COLO668 (cell line): Measurements from ENCODE around the gene SMPD3.

Source experiments
- DNase-seq: peaks from one replicate; lab custom pipeline; 2025; ENCODE audit not compliant: unreplicated experiment; lab: John Stamatoyannopoulos, UW

The SMPD3 gene

GRCh38 chr16:68371706-68372380 is 76.5 kb downstream of the SMPD3 start:
- DNase-seq, result no peak

- no peak for DNase-seq
These were observed 77.0 kb downstream of the SMPD3 start for GRCh38 chr16:68371276-68371651.

DNA sequence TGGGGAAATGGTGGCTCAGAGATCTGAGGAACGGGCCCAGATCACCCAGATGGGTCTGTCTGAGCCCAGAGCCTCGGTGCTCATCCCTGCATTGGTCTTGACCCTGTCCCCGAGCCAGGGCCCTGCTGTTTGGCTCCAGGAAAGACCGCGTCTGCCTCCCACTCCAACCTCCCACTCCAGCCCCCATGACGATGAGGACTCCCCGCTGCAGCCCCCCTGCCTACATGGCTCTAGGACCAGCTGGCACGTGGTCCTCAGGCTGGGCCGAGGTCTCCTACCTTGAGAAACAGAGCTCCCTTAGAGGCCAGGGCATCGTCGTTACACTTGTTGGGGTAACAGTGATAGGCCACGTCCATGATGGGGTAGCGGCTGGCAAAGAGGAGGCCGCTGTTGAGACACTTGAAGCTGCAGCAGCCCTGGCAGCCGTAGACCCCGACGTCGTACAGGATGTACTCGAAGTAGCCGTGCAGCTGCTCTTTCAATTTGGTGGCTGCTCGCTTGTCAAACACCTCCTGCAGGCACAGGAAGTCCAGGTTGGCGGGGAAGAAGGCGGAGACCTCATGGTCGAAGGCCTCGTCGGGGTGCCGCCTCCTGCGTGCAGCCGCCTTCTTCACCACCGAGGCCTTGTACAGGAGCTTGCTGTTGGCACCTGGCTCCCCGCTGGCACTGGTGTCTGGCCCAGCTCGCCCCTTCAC is 77.6 kb downstream of the SMPD3 start:
- DNase-seq, result peak; percentile 54

- peak; percentile 14 for DNase-seq
These were observed 78.4 kb downstream of the SMPD3 start for GRCh38 chr16:68369697-68370580.

DNA sequence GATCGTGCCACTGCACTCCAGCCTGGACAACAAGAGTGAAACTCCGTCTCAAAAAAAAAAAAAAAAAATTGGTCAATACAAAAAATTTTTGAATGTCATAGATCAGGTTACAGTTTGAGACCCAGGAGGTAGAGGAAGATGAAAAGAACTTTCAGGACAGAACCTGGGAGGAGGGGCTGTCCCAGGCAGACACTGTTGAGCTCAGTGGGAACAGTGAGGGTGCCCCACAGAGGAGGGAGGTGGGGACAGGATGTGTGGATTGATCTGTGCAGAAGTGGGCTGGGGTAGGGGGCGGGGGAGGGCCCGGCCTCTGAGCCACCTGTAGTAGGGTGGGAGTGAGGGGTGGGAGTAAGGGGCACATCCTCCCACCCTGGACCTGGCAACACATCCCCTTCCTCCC is 79.1 kb downstream of the SMPD3 start:
- DNase-seq, result no peak

GRCh38 chr16:68368301-68368888 is 79.9 kb downstream of the SMPD3 start:
- DNase-seq, result no peak

DNA sequence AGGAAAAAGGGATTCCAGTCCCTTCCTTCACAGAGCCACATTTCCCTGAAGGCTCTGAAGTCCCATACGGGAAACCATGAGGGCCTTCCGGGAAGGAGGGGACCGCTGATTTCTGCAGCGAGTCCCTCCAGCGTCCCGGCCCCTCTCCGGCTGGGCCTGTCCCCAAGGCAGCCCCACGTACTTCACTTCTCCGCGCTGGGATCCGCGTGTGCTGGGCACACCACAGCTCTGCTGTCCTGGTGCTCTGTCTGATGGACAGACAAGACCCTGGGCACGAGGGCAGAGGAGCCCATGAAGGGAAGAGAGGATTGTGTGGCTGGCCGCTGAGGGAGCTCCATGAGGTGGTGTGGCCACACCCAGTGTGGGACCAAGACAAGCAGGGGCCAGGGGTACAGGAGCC is 80.4 kb downstream of the SMPD3 start:
- DNase-seq, result no peak

DNA sequence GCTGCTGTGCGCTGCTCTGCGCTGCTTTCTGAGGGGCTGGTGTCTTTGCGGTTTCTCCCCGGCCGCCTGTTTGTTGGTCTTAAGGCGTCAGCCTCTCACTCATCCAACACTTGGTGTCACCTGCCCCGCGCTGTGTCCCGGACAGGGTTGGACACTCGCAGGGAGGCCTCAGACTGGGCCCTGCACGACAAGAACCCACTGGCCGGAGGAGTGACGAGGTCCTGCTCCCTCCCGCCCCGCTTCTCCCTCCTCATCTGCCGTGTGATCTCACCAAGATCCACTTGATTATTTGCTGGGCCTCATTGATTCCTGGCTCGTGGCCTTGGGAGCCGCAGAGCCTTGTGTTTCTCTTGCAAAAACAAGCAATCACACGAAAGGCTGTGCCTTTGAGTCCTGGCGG is 80.9 kb downstream of the SMPD3 start:
- DNase-seq, result no peak

- peak; percentile 61 for DNase-seq
These were observed 81.3 kb downstream of the SMPD3 start for GRCh38 chr16:68367030-68367429.

DNA sequence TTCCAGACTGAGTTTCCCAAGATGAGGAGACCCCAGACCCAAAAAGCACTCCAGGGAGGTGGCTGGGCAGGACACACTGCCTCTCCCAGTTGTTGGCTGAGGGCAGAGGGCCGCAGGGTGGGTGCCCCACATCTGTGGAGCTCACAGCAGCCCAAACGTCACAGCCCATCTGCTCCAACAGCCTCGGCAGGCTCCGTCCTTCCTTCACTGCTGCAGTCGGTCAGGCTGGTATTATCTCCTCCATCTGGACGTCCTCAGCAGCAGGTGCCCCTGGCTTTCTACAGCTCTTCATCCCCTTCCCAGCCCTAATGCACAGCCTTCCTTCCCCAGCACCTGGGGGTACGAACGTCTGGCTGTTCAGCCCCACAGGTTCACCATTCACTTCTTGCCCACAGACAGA is 82.2 kb downstream of the SMPD3 start:
- no peak for DNase-seq

DNA sequence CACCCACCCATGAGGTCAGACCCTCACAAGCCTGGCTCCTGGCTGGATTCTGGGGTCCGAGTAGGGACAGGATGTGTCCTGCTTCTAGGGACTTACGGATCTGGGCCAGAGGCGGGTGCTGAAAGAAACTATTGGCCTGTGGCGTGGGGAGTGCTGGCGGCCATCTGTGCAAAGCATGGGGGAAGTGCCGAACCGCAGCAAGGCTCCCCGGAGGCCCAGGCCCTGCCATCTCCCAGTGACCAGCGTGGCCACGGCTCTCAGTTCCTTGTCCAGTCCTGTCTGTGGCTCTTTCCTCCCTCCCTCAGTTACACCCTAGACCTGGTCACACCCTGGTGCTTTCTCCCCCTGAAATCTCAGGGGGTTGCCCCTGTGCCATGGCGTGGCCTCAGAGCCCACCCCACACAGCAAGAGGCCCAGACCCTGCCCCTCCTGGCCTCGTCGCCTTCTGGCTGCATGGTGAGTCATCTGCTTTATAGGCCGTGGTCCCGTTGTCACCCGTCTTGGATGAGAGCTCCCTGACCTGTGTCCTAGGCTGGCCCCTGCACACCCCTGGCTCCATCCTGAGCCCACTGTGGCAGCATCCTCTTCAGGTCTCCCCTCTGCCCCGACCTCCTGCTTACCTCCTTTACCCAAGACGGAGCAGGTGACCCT is 83.0 kb downstream of the SMPD3 start:
- no peak for DNase-seq

GRCh38 chr16:68364561-68364998 is 83.7 kb downstream of the SMPD3 start:
- no peak for DNase-seq

DNA sequence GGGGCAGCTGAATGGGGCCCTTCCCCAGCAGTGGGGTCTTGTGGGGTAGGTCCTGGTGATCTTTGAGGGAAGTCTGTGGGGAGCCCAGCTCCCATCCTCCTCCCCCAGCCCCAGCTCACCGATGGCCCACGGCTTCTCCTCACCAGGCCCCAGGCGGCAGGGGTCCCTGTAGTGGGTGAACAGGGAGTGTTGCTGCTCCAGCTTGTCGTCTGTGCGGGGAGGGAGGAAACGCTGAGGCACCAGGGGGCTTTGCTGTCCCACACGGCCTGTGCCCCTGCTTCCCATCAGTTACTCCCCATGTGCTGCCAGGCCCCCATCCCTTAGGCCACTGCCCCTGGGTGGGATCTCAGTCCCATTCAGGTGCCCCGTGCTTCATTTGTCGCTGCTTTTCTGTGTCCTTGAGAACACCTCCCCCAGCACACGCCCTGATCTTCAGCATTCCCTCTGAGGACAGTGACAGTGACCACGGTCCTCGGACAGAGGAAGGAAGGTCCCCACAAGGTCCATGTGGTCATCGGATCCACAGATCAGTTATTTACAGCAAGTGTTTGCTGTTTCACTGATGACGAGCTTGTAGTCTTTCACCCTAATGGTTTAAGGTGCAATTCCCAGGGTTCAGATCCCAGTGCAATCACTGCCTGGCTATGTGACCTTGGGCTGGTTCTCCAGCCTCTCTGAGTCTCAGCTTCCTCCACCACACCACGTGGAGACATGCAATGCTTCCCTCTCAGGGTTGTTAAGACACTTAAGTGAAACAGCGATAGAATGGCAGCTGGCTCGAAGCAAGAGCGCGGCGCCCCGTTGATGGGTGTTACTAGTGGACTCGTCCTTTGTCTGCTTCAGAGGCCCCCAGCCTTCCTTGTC is 84.4 kb downstream of the SMPD3 start:
- no peak for DNase-seq

GRCh38 chr16:68362947-68363657 is 85.2 kb downstream of the SMPD3 start:
- no peak for DNase-seq

DNA sequence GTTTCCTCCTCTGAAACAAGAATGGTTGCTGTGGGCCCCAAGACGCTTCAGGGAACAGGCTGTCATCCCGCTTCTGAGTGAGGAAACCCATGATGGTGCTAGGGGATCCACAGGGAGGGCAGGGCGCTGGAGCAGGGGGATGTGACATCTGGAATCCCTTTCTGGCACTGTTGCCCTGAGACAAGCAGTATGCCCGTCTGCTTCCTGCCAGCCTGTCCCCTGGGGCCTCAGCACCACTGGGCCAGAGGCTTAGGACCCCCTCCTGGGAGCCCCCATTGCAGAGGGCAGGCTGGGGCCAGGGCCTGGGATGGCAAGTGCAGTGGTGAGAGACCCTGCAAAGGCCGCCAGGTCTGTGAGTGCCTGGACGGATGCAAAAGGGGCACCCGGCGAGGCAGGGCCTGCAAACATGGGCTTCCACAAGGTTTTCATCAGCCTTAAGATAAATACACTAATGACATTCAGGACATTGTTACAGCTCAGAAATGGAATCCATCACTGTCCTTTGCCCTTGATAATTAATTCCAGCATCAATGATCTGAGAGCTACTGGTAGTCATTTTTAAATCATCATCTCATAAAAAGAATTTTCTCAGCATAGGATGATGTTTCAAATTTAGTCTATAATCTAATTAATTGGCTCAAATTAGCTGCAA is 85.9 kb downstream of the SMPD3 start:
- DNase-seq, result no peak

DNA sequence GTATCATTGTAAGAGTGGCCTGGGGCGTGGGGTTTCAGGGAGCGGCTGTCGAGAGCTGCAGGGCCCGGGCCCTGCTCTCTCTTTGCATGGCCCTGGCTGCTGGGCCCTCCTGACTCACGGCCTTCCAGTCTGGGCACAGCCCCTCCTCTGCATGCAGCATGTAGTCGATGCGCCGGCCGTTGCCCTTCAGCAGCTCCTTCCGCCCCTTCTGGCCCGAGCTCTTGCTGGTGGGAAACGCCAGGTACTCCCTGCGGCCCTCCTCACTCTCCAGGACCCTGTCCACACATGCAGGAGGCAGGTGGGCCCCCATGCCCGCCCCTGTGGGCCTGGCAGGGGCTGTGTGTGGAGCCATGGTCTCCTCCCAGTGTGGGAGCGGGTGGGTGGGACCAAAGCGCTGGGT is 86.8 kb downstream of the SMPD3 start:
- DNase-seq, result no peak

DNA sequence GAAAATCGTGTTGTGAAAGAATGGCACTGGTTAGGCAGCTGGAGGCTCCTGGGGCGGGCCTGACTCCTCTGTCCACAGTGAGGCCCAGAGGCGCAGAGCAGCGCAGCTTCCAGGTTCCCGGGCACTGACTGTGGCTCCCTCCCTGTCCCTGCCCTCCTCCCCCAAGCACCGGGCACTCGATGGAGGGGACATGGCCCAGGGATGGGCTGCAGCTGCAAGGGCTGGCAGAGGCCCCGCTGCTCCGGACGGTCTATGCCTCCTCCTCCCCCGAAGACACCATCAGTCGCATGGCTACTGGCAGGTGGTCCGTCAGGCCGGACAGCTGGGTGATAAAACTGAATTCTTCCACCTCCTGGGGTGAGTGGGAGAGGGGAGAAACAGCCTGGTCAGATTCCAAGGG is 87.4 kb downstream of the SMPD3 start:
- DNase-seq, result no peak

DNA sequence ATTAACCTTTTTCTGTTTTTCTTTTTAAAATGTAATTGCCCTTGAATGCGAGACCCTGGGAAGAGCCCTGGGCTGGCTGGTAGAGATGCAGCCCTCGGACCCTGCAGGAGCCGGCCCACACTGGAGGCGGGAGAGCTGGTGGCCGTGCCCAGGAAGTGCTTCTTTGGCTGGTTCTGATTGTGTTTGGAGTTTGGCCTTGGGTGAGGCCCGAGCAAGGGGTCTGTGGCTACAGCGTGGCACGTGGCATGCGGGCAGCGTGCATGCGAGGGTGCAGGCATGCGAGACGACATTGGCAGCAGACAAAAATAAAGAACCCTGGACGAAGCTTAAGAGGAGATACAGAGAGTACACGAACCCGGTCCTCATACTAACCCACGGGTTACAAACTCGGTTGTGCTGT is 87.8 kb downstream of the SMPD3 start:
- DNase-seq, result no peak
